GF-D8 (cell line): ENCODE results near the gene NCBP3.
"Not testable (repeated sequence)": the region's sequence is repeated elsewhere in the genome, so short reads cannot be mapped to it uniquely, and the experiment has no call there.

ENCODE experiments used
- DNase-seq: peaks from one replicate; lab custom pipeline; 2025; lab: John Stamatoyannopoulos, UW

NCBP3 gene

GRCh38 chr17:3792481-3792880 is 53.6 kb downstream of the NCBP3 start:
- DNase-seq = no peak

- DNase-seq = peak; percentile 2
Measured at GRCh38 chr17:3788200-3788599, 57.8 kb downstream of the NCBP3 start.

GRCh38 chr17:3785323-3785722 is 60.7 kb downstream of the NCBP3 start:
- DNase-seq = not testable (repeated sequence)

- no peak for DNase-seq
Measured at GRCh38 chr17:3782751-3783150, 63.3 kb downstream of the NCBP3 start.

- DNase-seq = no peak
Measured at GRCh38 chr17:3780986-3781385, 65.1 kb downstream of the NCBP3 start.

GRCh38 chr17:3777366-3778120 is 68.5 kb downstream of the NCBP3 start:
- DNase-seq = no peak

GRCh38 chr17:3773966-3774365 is 72.1 kb downstream of the NCBP3 start:
- DNase-seq = no peak

- no peak for DNase-seq
Measured at GRCh38 chr17:3773511-3773910, 72.5 kb downstream of the NCBP3 start.

GRCh38 chr17:3772764-3773163 is 73.3 kb downstream of the NCBP3 start:
- DNase-seq = no peak

- DNase-seq = no peak
Measured at GRCh38 chr17:3771140-3771539, 74.9 kb downstream of the NCBP3 start.

- DNase-seq = no peak
Measured at GRCh38 chr17:3770466-3770865, 75.6 kb downstream of the NCBP3 start.

GRCh38 chr17:3768769-3769168 is 77.3 kb downstream of the NCBP3 start:
- no peak for DNase-seq

- DNase-seq = no peak
Measured at GRCh38 chr17:3768341-3768740, 77.7 kb downstream of the NCBP3 start.

GRCh38 chr17:3766779-3767178 is 79.3 kb downstream of the NCBP3 start:
- DNase-seq = no peak

- no peak for DNase-seq
Measured at GRCh38 chr17:3765981-3766380, 80.1 kb downstream of the NCBP3 start.

GRCh38 chr17:3763777-3764170 is 82.3 kb downstream of the NCBP3 start:
- no peak for DNase-seq

- DNase-seq = no peak
Measured at GRCh38 chr17:3762922-3763776, 82.9 kb downstream of the NCBP3 start.

- no peak for DNase-seq
Measured at GRCh38 chr17:3761918-3762380, 84.1 kb downstream of the NCBP3 start.

GRCh38 chr17:3761036-3761917 is 84.8 kb downstream of the NCBP3 start:
- DNase-seq = no peak

GRCh38 chr17:3759597-3760216 is 86.3 kb downstream of the NCBP3 start:
- DNase-seq = no peak

GRCh38 chr17:3755335-3756030 is 90.6 kb downstream of the NCBP3 start:
- no peak for DNase-seq
